Non-pigmented ciliary epithelial cell (primary cell): ENCODE results near the gene DNAI1.

Experiments used
- DNase-seq: peaks from one replicate; pipeline ENCODE4 v3.0.0-alpha.2; 2010; ENCODE audit warnings: low read depth

Gene DNAI1

DNA sequence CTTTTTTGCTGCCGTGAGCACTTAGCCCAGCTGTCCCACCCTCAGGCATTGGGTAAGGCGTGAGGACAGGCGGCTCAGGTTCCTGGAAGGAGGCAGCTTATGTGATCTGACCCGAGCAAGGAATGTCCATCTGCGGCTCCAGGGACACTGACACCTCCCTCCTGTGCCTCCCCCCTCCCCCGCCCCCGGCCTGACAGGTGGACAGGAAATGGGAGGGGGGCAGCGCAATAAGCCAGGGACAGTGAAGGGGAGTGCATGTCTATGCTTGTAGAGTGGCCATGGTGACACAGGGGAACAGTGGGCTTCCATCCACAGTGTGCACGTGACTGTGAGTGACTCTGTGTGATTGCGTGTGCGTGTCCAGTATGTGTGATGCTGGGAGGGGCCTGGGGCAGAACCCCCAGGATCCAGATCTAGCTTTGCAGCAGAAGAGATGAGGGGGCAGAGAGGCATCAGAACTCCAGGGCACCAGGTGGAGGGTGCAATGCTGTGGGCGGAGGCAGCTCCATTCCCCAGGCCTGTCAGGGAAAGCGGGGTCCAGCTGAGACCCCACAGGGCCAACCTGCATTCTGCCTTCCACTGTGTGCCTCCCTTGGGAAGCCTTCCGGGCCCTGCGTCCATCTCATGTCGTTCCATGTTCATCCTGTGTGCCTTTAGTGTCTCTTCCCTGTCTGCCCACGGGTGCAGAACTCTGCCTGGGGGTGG, 100.5 kb downstream of the DNAI1 start:
- DNase-seq = no peak

DNA sequence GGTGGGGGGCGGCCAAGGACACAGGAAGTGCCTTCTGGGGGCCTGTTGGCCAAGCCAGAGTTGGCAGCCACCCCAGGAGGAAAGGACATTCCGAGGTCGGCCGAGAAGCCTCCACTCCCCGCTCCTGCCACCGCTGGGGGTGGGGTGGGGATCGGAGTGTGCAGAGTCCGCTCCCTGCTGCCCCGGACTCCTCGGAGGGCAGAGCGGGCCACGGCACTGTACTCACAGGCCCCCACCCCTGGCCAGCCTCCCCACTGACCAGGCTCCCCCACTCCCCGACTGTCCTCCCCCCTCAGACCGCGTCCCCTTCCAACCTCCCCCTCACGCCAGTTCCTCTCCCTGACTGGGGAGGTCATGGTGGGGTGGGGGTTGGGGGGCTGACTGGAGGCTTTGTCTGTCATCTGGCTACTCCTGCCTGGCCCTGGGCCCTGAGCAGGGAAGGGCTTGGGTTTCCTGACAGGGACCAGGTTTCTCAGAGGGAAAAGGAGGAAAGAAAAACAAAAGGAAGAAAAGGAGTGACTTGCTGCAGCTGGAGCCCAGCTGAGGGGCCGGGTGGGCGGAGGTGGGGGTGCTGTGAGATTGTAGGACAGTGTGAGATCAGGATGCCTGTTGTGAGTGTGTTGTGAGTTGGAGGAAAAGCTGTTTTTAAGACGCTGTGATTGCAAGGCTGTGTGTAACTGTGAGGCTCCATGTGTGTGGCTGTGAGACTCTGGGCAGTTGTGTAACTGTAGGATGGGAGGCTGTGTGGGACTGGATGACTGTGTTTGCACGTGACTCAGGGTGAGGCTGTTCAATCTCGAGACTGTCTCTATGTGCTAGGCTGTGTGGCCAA, 101.2 kb downstream of the DNAI1 start:
- no peak for DNase-seq

DNA sequence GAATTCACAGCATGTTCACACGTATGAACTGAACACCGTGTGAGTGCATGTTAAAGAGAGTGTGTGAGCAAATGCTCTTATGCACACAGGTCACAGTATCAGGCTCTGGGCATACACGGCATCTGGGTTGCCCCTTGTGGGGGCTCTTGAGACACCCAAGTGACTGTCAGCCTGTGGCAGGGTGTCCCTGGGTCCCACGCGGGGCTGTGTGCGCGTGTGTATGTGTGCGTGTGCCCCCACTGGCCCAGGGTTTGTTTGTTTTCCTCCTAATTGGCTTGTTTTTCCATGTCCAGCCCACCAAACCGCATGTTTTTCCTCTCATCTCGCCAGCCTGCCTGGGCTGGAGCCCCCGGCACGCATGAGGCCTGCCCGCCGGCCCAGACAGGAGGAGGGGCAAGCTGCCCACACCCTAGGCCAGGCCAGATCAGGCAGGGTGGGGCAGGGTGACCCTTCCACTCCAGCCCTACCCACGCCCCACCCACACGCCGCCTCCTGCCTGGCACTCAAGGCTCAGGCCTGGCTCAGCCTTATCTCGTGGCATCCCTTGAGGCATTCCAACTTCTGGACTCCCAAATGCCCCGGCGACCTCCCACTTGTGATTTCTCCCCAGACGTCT, 102.1 kb downstream of the DNAI1 start:
- no peak for DNase-seq

DNA sequence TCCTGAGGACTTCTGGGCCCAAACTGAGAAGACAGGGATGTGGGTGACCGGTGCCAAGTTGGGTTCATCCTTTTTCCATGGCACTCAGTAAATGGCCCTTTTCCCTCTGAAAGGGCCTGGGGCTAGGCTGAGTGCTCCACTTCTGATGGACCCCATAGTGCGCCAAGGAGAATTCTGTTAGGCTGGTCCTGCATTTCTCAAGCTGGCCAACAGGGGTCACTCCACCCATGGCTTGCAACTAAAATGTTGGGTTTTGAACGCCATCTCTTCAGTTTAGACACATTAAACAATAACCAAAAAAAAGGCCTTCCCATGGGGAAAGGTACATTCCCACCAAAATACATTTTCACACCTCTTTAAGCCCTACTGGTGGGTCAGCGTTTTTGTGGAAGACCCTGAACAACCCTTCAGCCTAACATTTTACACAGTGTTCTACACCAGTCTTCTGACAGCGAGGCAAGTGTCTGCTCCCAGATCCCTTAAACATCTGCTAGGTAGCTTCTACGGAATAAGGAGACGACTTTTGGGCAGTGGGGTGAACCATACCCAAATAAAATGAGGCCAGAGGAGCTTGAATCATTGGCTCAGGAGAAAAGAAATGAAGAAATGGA, 103.6 kb downstream of the DNAI1 start:
- no peak for DNase-seq

GRCh38 chr9:34563262-34563661, 104.7 kb downstream of the DNAI1 start:
- DNase-seq = no peak

DNA sequence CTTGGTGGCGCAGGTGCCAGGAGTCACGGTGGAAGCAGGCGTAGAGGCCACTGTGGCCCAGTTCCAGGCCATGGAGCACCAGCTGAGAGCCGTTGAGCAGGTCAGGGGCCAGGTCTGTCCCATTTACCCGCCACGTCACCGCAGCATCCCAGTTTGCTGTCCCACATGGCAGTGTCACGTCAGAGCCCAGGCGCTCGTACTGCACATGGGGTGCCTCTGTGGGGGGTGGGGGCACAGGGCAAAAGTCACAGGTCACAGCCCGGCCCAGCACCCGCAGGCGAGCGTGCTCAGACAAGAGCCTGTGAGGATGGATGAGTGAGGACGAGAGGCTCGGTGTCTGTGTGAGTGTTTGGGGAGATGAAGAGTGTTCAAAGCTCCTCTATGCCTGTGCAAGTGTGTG, 106.0 kb downstream of the DNAI1 start:
- DNase-seq = no peak

DNA sequence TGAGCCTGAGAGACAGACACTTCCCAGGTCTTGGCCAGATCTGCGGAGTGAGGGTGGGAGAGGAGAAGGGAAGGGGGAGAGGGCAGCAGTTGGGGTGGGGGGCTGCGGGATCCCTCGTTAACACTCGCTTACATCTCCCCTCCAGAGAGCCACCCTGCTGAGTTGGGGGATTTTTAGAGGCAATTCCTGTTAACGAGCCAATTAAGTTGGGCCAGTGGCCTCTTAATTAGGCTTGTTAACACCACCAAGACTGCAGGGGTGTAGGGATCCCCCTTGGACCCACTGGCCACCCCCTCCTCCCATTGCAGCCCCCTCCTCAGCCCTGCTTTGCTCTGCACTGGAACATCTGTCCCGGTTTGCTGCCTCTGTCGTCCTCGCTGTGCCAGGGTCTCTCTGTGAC, 107.3 kb downstream of the DNAI1 start:
- no peak for DNase-seq

DNA sequence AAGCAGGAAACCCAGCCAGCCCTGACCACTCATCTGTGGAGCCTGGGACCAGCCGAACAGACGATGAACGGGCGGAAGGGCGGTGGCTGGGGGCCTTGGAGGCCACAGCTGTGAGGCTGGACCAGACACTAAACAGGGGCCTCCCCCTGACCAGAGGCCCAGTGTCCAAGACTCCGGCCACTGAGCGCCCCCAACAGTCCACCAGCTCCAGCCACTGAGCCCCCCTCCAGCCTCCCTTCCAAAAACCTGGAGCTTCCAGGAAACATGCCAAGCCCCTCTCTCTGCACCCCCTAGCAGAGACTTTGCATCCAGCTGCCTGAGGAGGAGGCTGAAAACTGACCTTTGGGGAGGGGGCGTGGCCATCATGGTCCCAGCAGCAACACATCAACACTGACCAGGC, 107.7 kb downstream of the DNAI1 start:
- DNase-seq = no peak

DNA sequence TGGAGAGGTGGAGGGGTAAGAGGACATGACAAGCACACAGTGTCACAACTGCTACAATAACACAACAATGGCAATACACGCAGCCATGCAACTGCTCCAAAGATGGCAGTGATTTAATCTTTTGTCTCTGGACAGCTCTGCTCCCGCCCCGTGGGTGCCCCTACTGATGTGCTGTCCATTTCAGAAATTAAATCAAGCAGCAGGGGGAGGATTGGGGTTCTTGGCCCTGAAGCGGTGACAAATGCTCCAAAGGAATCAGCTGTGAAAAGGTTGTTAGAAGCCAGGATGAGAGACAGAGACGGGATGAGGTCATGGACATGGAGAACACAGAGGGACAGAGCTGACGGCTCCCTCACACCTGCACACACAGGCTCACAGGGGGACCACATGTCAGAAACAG, 108.4 kb downstream of the DNAI1 start:
- DNase-seq = no peak

GRCh38 chr9:34568133-34568532, 109.5 kb downstream of the DNAI1 start:
- DNase-seq = no peak

GRCh38 chr9:34568774-34569173, 110.2 kb downstream of the DNAI1 start:
- DNase-seq = no peak

- DNase-seq = no peak
These were observed 111.8 kb downstream of the DNAI1 start for GRCh38 chr9:34570376-34570775.
